LHCN-M2 (cell line): ENCODE data around the gene LRRC10B. TPM values are rescaled to one million over a fixed set of nuclear protein-coding genes. Genes with fewer than 3 reads are reported as not detected.
"Not testable (repeated sequence)": the region's sequence is repeated elsewhere in the genome, so short reads cannot be mapped to it uniquely, and the experiment has no call there.

Experiments used
- DNase-seq: peaks from one replicate; pipeline ENCODE4 v3.0.0-alpha.2; 2012; ENCODE audit warnings: low read depth
- polyA plus RNA-seq: library from polyadenylated mRNA; unstranded; fragments of >200 nt; gene quantifications from one replicate; pipeline ENCODE4 v1.2.1, GENCODE V29; 2012; ENCODE audit warnings: missing spikeins
- total RNA-seq: library from RNA; depleted of rRNA; stranded (reverse); fragments of >200 nt; gene quantifications from 2 replicates; pipeline ENCODE4 v1.2.3, GENCODE V29; 2014; rRNA removed

Gene LRRC10B
- not detected in 2 replicates for total RNA-seq
- polyA plus RNA-seq: not detected

- DNase-seq: no peak
These were observed at the start of gene LRRC10B for GRCh38 chr11:61507962-61508861. TSS of gene LRRC10B (plus strand) at chr11:61508749. CDS start at chr11:61508999, 250 bp downstream.

- no peak for DNase-seq
These were observed 48.1 kb upstream of the LRRC10B start for GRCh38 chr11:61460474-61460881.

GRCh38 chr11:61460986-61461385 is 47.6 kb upstream of the LRRC10B start:
- DNase-seq: no peak

- DNase-seq: not testable (repeated sequence)
These were observed 40.9 kb upstream of the LRRC10B start for GRCh38 chr11:61467602-61468001.

GRCh38 chr11:61468002-61468401 is 40.5 kb upstream of the LRRC10B start:
- no peak for DNase-seq

- DNase-seq: peak; percentile 48
These were observed 36.3 kb upstream of the LRRC10B start for GRCh38 chr11:61472282-61472681.

- no peak for DNase-seq
These were observed 35.7 kb upstream of the LRRC10B start for GRCh38 chr11:61472868-61473267.

- no peak for DNase-seq
These were observed 35.1 kb upstream of the LRRC10B start for GRCh38 chr11:61473370-61474012.

GRCh38 chr11:61474013-61474643 is 34.4 kb upstream of the LRRC10B start:
- no peak for DNase-seq

GRCh38 chr11:61475433-61475832 is 33.1 kb upstream of the LRRC10B start:
- no peak for DNase-seq

- no peak for DNase-seq
These were observed 32.2 kb upstream of the LRRC10B start for GRCh38 chr11:61476371-61476770.

GRCh38 chr11:61477126-61477525 is 31.4 kb upstream of the LRRC10B start:
- no peak for DNase-seq

GRCh38 chr11:61477727-61478148 is 30.8 kb upstream of the LRRC10B start:
- no peak for DNase-seq

GRCh38 chr11:61479360-61480058 is 29.0 kb upstream of the LRRC10B start:
- not testable (repeated sequence) for DNase-seq

- DNase-seq: no peak
These were observed 28.1 kb upstream of the LRRC10B start for GRCh38 chr11:61480261-61480993.

GRCh38 chr11:61480994-61481335 is 27.6 kb upstream of the LRRC10B start:
- DNase-seq: peak; percentile 13

GRCh38 chr11:61481806-61482205 is 26.7 kb upstream of the LRRC10B start:
- DNase-seq: no peak

- no peak for DNase-seq
These were observed 26.0 kb upstream of the LRRC10B start for GRCh38 chr11:61482513-61482912.

- DNase-seq: no peak
These were observed 24.0 kb upstream of the LRRC10B start for GRCh38 chr11:61484541-61484940.

GRCh38 chr11:61485080-61485479 is 23.5 kb upstream of the LRRC10B start:
- DNase-seq: no peak

- no peak for DNase-seq
These were observed 22.4 kb upstream of the LRRC10B start for GRCh38 chr11:61486011-61486620.
